H1 (cell line): ENCODE data around the gene PRKAA1. TPM values are rescaled to one million over a fixed set of nuclear protein-coding genes. Genes with fewer than 3 reads are reported as not detected.

Experiments used
- CTCF ChIA-PET: fragments of 300-600 bp; sonication (Branson Sonifier 250); formaldehyde crosslinking; loops from one replicate; lab custom pipeline; 2021; ENCODE audit not compliant: partially characterized antibody; lab: Charles Lee
- POLR2A ChIA-PET: fragments of 300-600 bp; sonication (Branson Sonifier 250); formaldehyde crosslinking; loops from one replicate; lab custom pipeline; 2021; ENCODE audit warnings: inconsistent platforms; ENCODE audit not compliant: partially characterized antibody; lab: Charles Lee
- DNase-seq, 2 experiments: peaks; one replicate each; pipeline versions ENCODE4 v3.0.0 to v3.0.0-alpha.2; 2010 to 2022; ENCODE audit warnings: low spot score in 2 of 2, low read depth in 1 of 2, mixed read lengths in 1 of 2
- FAIRE-seq: peaks from 2 replicates; lab custom pipeline; 2011; peaks lifted over from hg19 to GRCh38; lab: Jason Lieb, UNC
- H2AFZ ChIP-seq: 2 replicates; pipeline ENCODE4 v1.8.1; 2012; ENCODE audit warnings: low read length, inconsistent platforms
- H2AK5ac ChIP-seq: 2 replicates; pipeline ENCODE4 v1.6.1; 2013; ENCODE audit warnings: low read depth, low read length
- H2BK120ac ChIP-seq: replicated peaks from 2 replicates; pipeline ENCODE3; 2013; ENCODE audit warnings: low read depth, low read length, inconsistent platforms
- H2BK12ac ChIP-seq: 2 replicates; pipeline ENCODE4 v1.6.1; 2013; ENCODE audit warnings: low read depth, low read length
- H2BK15ac ChIP-seq: 2 replicates; pipeline ENCODE4 v1.6.1; 2013; ENCODE audit warnings: low read length
- H2BK20ac ChIP-seq: 2 replicates; pipeline ENCODE4 v1.6.1; 2013; ENCODE audit warnings: low read length
- H2BK5ac ChIP-seq: 2 replicates; pipeline ENCODE4 v1.6.1; 2013; ENCODE audit warnings: low read depth, low read length
- H3K14ac ChIP-seq: 2 replicates; pipeline ENCODE4 v1.6.1; 2013; ENCODE audit warnings: inconsistent platforms; ENCODE audit not compliant: insufficient read length
- H3K18ac ChIP-seq: 2 replicates; pipeline ENCODE4 v1.6.1; 2013; ENCODE audit warnings: low read length; ENCODE audit errors: extremely low read depth
- H3K23ac ChIP-seq: 2 replicates; pipeline ENCODE4 v1.6.1; 2013; ENCODE audit warnings: inconsistent platforms; ENCODE audit not compliant: insufficient read length
- H3K23me2 ChIP-seq: 2 replicates; pipeline ENCODE4 v1.6.1; 2013; ENCODE audit warnings: low read depth, low read length
- H3K27ac ChIP-seq: 2 replicates; pipeline ENCODE4 v1.6.1; 2011; ENCODE audit warnings: low read depth, low read length, inconsistent platforms
- H3K27me3 ChIP-seq, 4 experiments: replicated peaks in 1 of 4; 1 replicate in 1 of 4; 2 replicates in 3 of 4; pipeline versions ENCODE4 v1.6.1 to v1.8.1; 2011 to 2013; ENCODE audit warnings: low read length in 3 of 4, mild to moderate bottlenecking in 3 of 4, inconsistent platforms in 2 of 4, mixed read lengths in 2 of 4, moderate library complexity in 1 of 4; ENCODE audit not compliant: control insufficient read depth in 3 of 4, insufficient read depth in 3 of 4; ENCODE audit errors: extremely low read depth in 1 of 4
- H3K36me3 ChIP-seq, 4 experiments: 2 replicates each; pipeline versions ENCODE4 v1.6.1 to v1.8.1; 2011 to 2013; ENCODE audit warnings: mild to moderate bottlenecking in 4 of 4, low read length in 3 of 4, moderate library complexity in 2 of 4, control low read depth in 1 of 4, inconsistent platforms in 1 of 4; ENCODE audit not compliant: insufficient read depth in 4 of 4, control insufficient read depth in 2 of 4
- H3K4ac ChIP-seq: replicated peaks from 2 replicates; pipeline ENCODE3; 2013; ENCODE audit warnings: low read length, low read depth, mixed read lengths, inconsistent platforms; ENCODE audit not compliant: insufficient read length
- H3K4me1 ChIP-seq, 4 experiments: replicated peaks in 1 of 4; 1 replicate in 1 of 4; 2 replicates in 3 of 4; pipeline versions ENCODE4 v1.6.1 to v1.8.1; 2011 to 2013; ENCODE audit warnings: low read length in 3 of 4, inconsistent platforms in 2 of 4, mixed read lengths in 1 of 4; ENCODE audit not compliant: insufficient read depth in 4 of 4, control insufficient read depth in 3 of 4
- H3K4me2 ChIP-seq, 2 experiments: 2 replicates each; pipeline versions ENCODE4 v1.6.1 to v1.8.1; 2011 to 2013; ENCODE audit warnings: low read depth in 2 of 2, low read length in 2 of 2, control low read depth in 1 of 2, inconsistent platforms in 1 of 2, mild to moderate bottlenecking in 1 of 2; ENCODE audit not compliant: insufficient read depth in 1 of 2
- H3K4me3 ChIP-seq, 4 experiments: fragments of 200-600, 300-600 bp in 1 of 4; sonication (generic), shearing (Covaris generic), sonication (Bioruptor Twin) in 1 of 4; 2 replicates each; pipeline versions ENCODE4 v1.5.1 to v1.8.1; 2011 to 2016; ENCODE audit warnings: low read length in 4 of 4, low read depth in 3 of 4, control low read depth in 2 of 4, inconsistent platforms in 2 of 4, mild to moderate bottlenecking in 2 of 4, mixed read lengths in 1 of 4, moderate library complexity in 1 of 4; ENCODE audit not compliant: insufficient read depth in 2 of 4; ENCODE audit errors: extremely low read depth in 1 of 4
- H3K56ac ChIP-seq: replicated peaks from 2 replicates; pipeline ENCODE3; 2013; ENCODE audit warnings: low read depth, mild to moderate bottlenecking, mixed read lengths, low read length, inconsistent platforms; ENCODE audit not compliant: insufficient read length
- H3K79me1 ChIP-seq: 2 replicates; pipeline ENCODE4 v1.6.1; 2013; ENCODE audit warnings: low read depth, low read length, control low read depth
- H3K79me2 ChIP-seq, 2 experiments: 2 replicates each; pipeline versions ENCODE4 v1.6.1 to v1.8.1; 2012 to 2013; ENCODE audit warnings: low read length in 2 of 2, mild to moderate bottlenecking in 2 of 2, inconsistent platforms in 1 of 2; ENCODE audit not compliant: insufficient read depth in 2 of 2, control insufficient read depth in 1 of 2
- H3K9ac ChIP-seq, 4 experiments: replicated peaks in 1 of 4; 1 replicate in 1 of 4; 2 replicates in 3 of 4; pipeline versions ENCODE4 v1.6.1 to v1.8.1; 2011 to 2013; ENCODE audit warnings: low read depth in 3 of 4, low read length in 3 of 4, control low read depth in 2 of 4, mild to moderate bottlenecking in 2 of 4, moderate library complexity in 2 of 4, inconsistent platforms in 1 of 4; ENCODE audit errors: extremely low read depth in 1 of 4
- H3K9me3 ChIP-seq, 2 experiments: 2 replicates each; pipeline versions ENCODE4 v1.6.1 to v1.8.1; 2012 to 2013; ENCODE audit warnings: mild to moderate bottlenecking in 2 of 2, moderate library complexity in 2 of 2, control low read depth in 1 of 2, inconsistent platforms in 1 of 2, low read depth in 1 of 2, low read length in 1 of 2, mixed read lengths in 1 of 2; ENCODE audit not compliant: insufficient read depth in 2 of 2
- H4K20me1 ChIP-seq, 2 experiments: replicated peaks in 1 of 2; 2 replicates each; pipeline versions ENCODE3 to v1.8.1; 2011 to 2013; ENCODE audit warnings: inconsistent platforms in 2 of 2, low read length in 2 of 2, mild to moderate bottlenecking in 1 of 2; ENCODE audit not compliant: insufficient read depth in 2 of 2, control insufficient read depth in 1 of 2
- H4K5ac ChIP-seq: 2 replicates; pipeline ENCODE4 v1.6.1; 2013; ENCODE audit warnings: low read length, low read depth, mixed read lengths, inconsistent platforms; ENCODE audit not compliant: insufficient read length
- H4K8ac ChIP-seq: 2 replicates; pipeline ENCODE4 v1.8.0; 2013; ENCODE audit warnings: mild to moderate bottlenecking, moderate library complexity, low read length, inconsistent platforms; ENCODE audit not compliant: insufficient read depth; ENCODE audit errors: extremely low read depth
- H4K91ac ChIP-seq: replicated peaks from 2 replicates; pipeline ENCODE3; 2013; ENCODE audit warnings: low read length, mixed read lengths, inconsistent platforms; ENCODE audit not compliant: insufficient read length
- ATF3 ChIP-seq: IDR thresholded peaks from 2 replicates; pipeline ENCODE4 v1.6.1; 2011; ENCODE audit warnings: low read depth, mild to moderate bottlenecking, low read length; ENCODE audit not compliant: insufficient read depth
- CBX8 ChIP-seq: fragments of 300-800, 300-1000 bp; sonication (generic); IDR thresholded peaks from 2 replicates; pipeline ENCODE4 v1.7.1; 2016; ENCODE audit warnings: low read depth, low read length, borderline replicate concordance
- EP300 ChIP-seq, 2 experiments: IDR thresholded peaks; 1 replicate in 1 of 2; 2 replicates in 1 of 2; pipeline ENCODE4 v1.6.1; 2011 to 2012; ENCODE audit warnings: low read depth in 2 of 2, low read length in 2 of 2, mild to moderate bottlenecking in 2 of 2, borderline replicate concordance in 1 of 2, inconsistent platforms in 1 of 2, moderate library complexity in 1 of 2
- EZH2 ChIP-seq: fragments of 200-600 bp; sonication (generic); IDR thresholded peaks from 2 replicates; pipeline ENCODE4 v1.7.1; 2012; ENCODE audit warnings: low read depth, mild to moderate bottlenecking, moderate library complexity, low read length, inconsistent platforms; ENCODE audit not compliant: severe bottlenecking
- MAX ChIP-seq: IDR thresholded peaks from 2 replicates; pipeline ENCODE4 v1.6.1; 2012; ENCODE audit warnings: inconsistent platforms
- RXRA ChIP-seq: IDR thresholded peaks from 2 replicates; pipeline ENCODE4 v1.6.1; 2011; ENCODE audit warnings: low read depth, mild to moderate bottlenecking, low read length, moderate library complexity; ENCODE audit not compliant: insufficient read depth
- TCF12 ChIP-seq: IDR thresholded peaks from 2 replicates; pipeline ENCODE4 v1.6.1; 2011; ENCODE audit warnings: low read depth, mild to moderate bottlenecking, low read length
- TEAD4 ChIP-seq: IDR thresholded peaks from 2 replicates; pipeline ENCODE4 v1.6.1; 2012; ENCODE audit warnings: low read depth, low read length, inconsistent platforms, mixed read lengths
- YY1 ChIP-seq: IDR thresholded peaks from 2 replicates; pipeline ENCODE4 v1.6.1; 2011; ENCODE audit warnings: low read depth, mild to moderate bottlenecking, low read length
- ZNF274 ChIP-seq: IDR thresholded peaks from 2 replicates; pipeline ENCODE4 v1.7.0; 2012; ENCODE audit warnings: low read length, borderline replicate concordance; ENCODE audit errors: extremely low read depth
- WGBS, 2 experiments: shearing (Covaris generic) in 1 of 2; methylation state at CpG; one replicate each; pipeline versions ENCODE4 v1.1.6 to v1.1.7; 2013 to 2015; ENCODE audit warnings: low lambda C conversion rate in 2 of 2, mixed read lengths in 2 of 2, inconsistent platforms in 1 of 2, low coverage in 1 of 2, missing lambda C conversion rate in 1 of 2; ENCODE audit not compliant: insufficient replicate concordance in 2 of 2, insufficient coverage in 1 of 2, insufficient read length in 1 of 2; ENCODE audit errors: extremely low coverage in 1 of 2, missing lambda C conversion rate in 1 of 2; 5-methylcytosine and 5-hydroxymethylcytosine counted together
- polyA plus RNA-seq, 7 experiments: library from polyadenylated mRNA; depleted of rRNA in 3 of 7; stranded (reverse) in 5 of 7; unstranded in 2 of 7; fragments of >200 nt in 5 of 7; fragments of 200-250 nt in 2 of 7; gene quantifications; 1 replicate in 5 of 7; 2 replicates in 1 of 7; 4 replicates in 1 of 7; pipeline versions ENCODE4 v1.2.1 to v1.2.3, GENCODE V29; 2011 to 2013; ENCODE audit warnings: missing spikeins in 2 of 7, mixed read lengths in 2 of 7
- total RNA-seq: library from RNA; stranded (reverse); fragmentation: NEBNext Ultra II Directional; extraction: Animal tissue kit (Norgen Biotek cat#: 25700); gene quantifications from 2 replicates; pipeline ENCODE4 v1.2.1, GENCODE V29; 2021

The PRKAA1 gene
- total and polyA plus RNA-seq, 2 of the 8 experiments (the other 6 are each of a cell fraction or from before 2014, with no cell fraction given) = 10.4 to 33.1 TPM

- DNase-seq = no peak
- H3K4me1 ChIP-seq = no peaks in the 10 kb centered on the region
- ChIA-PET POLR2A (interaction anchor here (1.0 to 1.8 kb wide), 6 partner anchors 16 to 59 kb away, joined by 3 to 5 read pairs (median 4); partner anchors contain the start of gene RPL37), CTCF (interaction anchor here (1.0 to 1.1 kb wide), 2 partner anchors 13 to 22 kb away, joined by 3 to 4 read pairs; no protein-coding TSS in a partner anchor)
- H3K4ac ChIP-seq = no peak overlapping the region
- H3K27me3 ChIP-seq = no peaks in the 10 kb centered on the region
- H3K79me2 ChIP-seq = peaks cover 0 to 29% of the 10 kb centered on the region in 2 experiments; a peak in 2 of 4 replicates
- H3K9ac ChIP-seq = no peak overlapping the region; a peak in 1 of 7 replicates
- H3K79me1 ChIP-seq = peaks cover 3% of the 10 kb centered on the region; the same call in 1 of the 2 replicates
- 93% methylated on average over 6 of the region's 6 CpGs; no CpG with 5 or more reads in 1 of the 2 experiments for WGBS, 2 experiments
- H3K23me2 ChIP-seq = no peaks in the 10 kb centered on the region
- H3K18ac ChIP-seq = no peak overlapping the region
- no peak overlapping the region for H4K8ac ChIP-seq
- no peak overlapping the region for H3K4me3 ChIP-seq
- no peak overlapping the region for H3K14ac ChIP-seq
- no peak overlapping the region for H2BK5ac ChIP-seq
- H2AFZ ChIP-seq = no peak overlapping the region
- H3K4me2 ChIP-seq = no peak overlapping the region
- no peak overlapping the region for H4K5ac ChIP-seq
- H3K56ac ChIP-seq = no peak overlapping the region
- H2AK5ac ChIP-seq = no peak overlapping the region
- peaks cover 0 to 3% of the 10 kb centered on the region in 2 experiments for H4K20me1 ChIP-seq
- H3K27ac ChIP-seq = no peak overlapping the region
- H2BK120ac ChIP-seq = no peak overlapping the region
- H3K9me3 ChIP-seq = no peaks in the 10 kb centered on the region
- no peak overlapping the region for H4K91ac ChIP-seq
- FAIRE-seq = no peak
- peaks cover 6 to 36% (median 10%) of the 10 kb centered on the region in 4 experiments; a peak in 6 of 8 replicates for H3K36me3 ChIP-seq
- no peak overlapping the region for H2BK15ac ChIP-seq
- H3K23ac ChIP-seq = no peak overlapping the region
- no peak overlapping the region for H2BK12ac ChIP-seq
- H2BK20ac ChIP-seq = no peak overlapping the region
- TF ChIP-seq RXRA = no peak
- no peak for TF ChIP-seq YY1
- no peak for TF ChIP-seq MAX
- TF ChIP-seq ZNF274 = no peak
- no peak for TF ChIP-seq TCF12
- TF ChIP-seq TEAD4 = no peak
- no peak for TF ChIP-seq EP300 (IDR thresholded peaks at IDR 0.05; ENCODE audit: borderline replicate concordance in 1 of 2, low read depth in 2 of 2, low read length in 2 of 2)
- no peak for TF ChIP-seq CBX8
- TF ChIP-seq EZH2 = no peak
- no peak for TF ChIP-seq ATF3
Measured at GRCh38 chr5:40775846-40776657, 22.1 kb downstream of the PRKAA1 start.
